Measurements from ENCODE around the gene KRTAP10-2.

GRCh38 chr21:44516342-44516741 lies 35.0 kb downstream of the KRTAP10-2 start:
- no peak for TF ChIP-seq POLR2A (IDR thresholded peaks at IDR 0.05; ENCODE audit: low read length)
- TF ChIP-seq GATA1 (IDR thresholded peaks at IDR 0.05; ENCODE audit: low read depth, low read length), result no peak

Data from erythroblast (primary cell).